Tibial nerve (tissue), 4 donors: ENCODE measurements around the gene TM4SF18. TPM values are rescaled to one million over a fixed set of nuclear protein-coding genes. Genes with fewer than 3 reads are reported as not detected.
"Not testable (repeated sequence)": the region's sequence is repeated elsewhere in the genome, so short reads cannot be mapped to it uniquely, and the experiment has no call there.

Source experiments
- DNase-seq, 2 donors: peaks; one replicate each; pipeline ENCODE4 v3.0.0-alpha.2; 2019; ENCODE audit warnings: low spot score in 2 of 2
- H3K27ac ChIP-seq, 4 donors: fragments of 200-600 bp; sonication (generic) in 3 of 4; one replicate each; pipeline ENCODE4 v1.5.1; 2017 to 2019; ENCODE audit warnings: mild to moderate bottlenecking in 1 of 4
- H3K27me3 ChIP-seq, 2 donors: fragments of 200-600 bp; sonication (generic) in 1 of 2; one replicate each; pipeline versions ENCODE4 v1.5.1 to v1.6.0; 2017 to 2019
- H3K36me3 ChIP-seq, 3 donors: fragments of 200-600 bp; sonication (generic); one replicate each; pipeline ENCODE4 v1.5.1; 2018 to 2019
- H3K4me1 ChIP-seq, 4 donors: fragments of 200-600 bp; sonication (generic) in 3 of 4; one replicate each; pipeline ENCODE4 v1.5.1; 2017 to 2019
- H3K4me3 ChIP-seq, 4 donors: fragments of 200-600 bp; sonication (generic) in 3 of 4; one replicate each; pipeline ENCODE4 v1.5.1; 2017 to 2019; ENCODE audit warnings: mild to moderate bottlenecking in 1 of 4, moderate library complexity in 1 of 4
- H3K9me3 ChIP-seq, 4 donors: fragments of 200-600 bp; sonication (generic) in 3 of 4; one replicate each; pipeline ENCODE4 v1.5.1; 2017 to 2019
- EP300 ChIP-seq, 2 donors: sonication (generic); formaldehyde crosslinking; IDR thresholded peaks; one replicate each; pipeline ENCODE4 v1.6.1; 2017; ENCODE audit warnings: antibody characterized with exemption in 2 of 2, mild to moderate bottlenecking in 1 of 2
- POLR2A ChIP-seq, 2 donors: fragments of 450-650 bp; IDR thresholded peaks; one replicate each; pipeline ENCODE4 v1.6.1; 2017; ENCODE audit warnings: antibody characterized with exemption in 2 of 2, mild to moderate bottlenecking in 2 of 2, moderate library complexity in 2 of 2
- WGBS, 2 donors: methylation state at CpG; one replicate each; pipeline ENCODE4 v1.1.5; 2018; 5-methylcytosine and 5-hydroxymethylcytosine counted together
- total RNA-seq, 4 donors: library from RNA; depleted of rRNA; stranded (reverse); fragments of >200 nt; gene quantifications; one replicate each; pipeline ENCODE4 v1.1.0, GENCODE V29; 2016
- TF ChIP-seq, protein P1 (sequence below), 5 experiments: fragments of 200-600 bp in 3 of 5; fragments of 450-650 bp in 2 of 5; sonication (generic) in 3 of 5; IDR thresholded peaks; one replicate each; pipeline ENCODE4 v1.5.1; 2016 to 2019; ENCODE audit warnings: antibody characterized with exemption in 5 of 5, mild to moderate bottlenecking in 3 of 5, moderate library complexity in 2 of 5

TM4SF18 gene
- total RNA-seq, 4 donors from 2014 or later = 1.5 to 12.7 (median 4.6) TPM

GRCh38 chr3:149342413-149343380 lies 9.3 kb upstream of the TM4SF18 start:
- Histone ChIP-seq H3K4me1 (peaks cover 0 to 20% (median 6%) of the 10 kb centered on the region in 4 donors), H3K27me3 (no peaks in the 10 kb centered on the region), H3K27ac (no peak overlapping the region), H3K9me3 (no peaks in the 10 kb centered on the region), H3K36me3 (no peaks in the 10 kb centered on the region), H3K4me3 (no peak overlapping the region)
- DNase-seq = no peak
- WGBS, 2 donors = 78 to 80% methylated on average over 4 of the region's 4 CpGs
- TF ChIP-seq, protein P1, sequence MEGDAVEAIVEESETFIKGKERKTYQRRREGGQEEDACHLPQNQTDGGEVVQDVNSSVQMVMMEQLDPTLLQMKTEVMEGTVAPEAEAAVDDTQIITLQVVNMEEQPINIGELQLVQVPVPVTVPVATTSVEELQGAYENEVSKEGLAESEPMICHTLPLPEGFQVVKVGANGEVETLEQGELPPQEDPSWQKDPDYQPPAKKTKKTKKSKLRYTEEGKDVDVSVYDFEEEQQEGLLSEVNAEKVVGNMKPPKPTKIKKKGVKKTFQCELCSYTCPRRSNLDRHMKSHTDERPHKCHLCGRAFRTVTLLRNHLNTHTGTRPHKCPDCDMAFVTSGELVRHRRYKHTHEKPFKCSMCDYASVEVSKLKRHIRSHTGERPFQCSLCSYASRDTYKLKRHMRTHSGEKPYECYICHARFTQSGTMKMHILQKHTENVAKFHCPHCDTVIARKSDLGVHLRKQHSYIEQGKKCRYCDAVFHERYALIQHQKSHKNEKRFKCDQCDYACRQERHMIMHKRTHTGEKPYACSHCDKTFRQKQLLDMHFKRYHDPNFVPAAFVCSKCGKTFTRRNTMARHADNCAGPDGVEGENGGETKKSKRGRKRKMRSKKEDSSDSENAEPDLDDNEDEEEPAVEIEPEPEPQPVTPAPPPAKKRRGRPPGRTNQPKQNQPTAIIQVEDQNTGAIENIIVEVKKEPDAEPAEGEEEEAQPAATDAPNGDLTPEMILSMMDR (IDR thresholded peaks at IDR 0.05) = no peak
- no peak for TF ChIP-seq EP300 (IDR thresholded peaks at IDR 0.05)
- TF ChIP-seq POLR2A (IDR thresholded peaks at IDR 0.05) = no peak

GRCh38 chr3:149340310-149340933 lies 7.0 kb upstream of the TM4SF18 start:
- Histone ChIP-seq H3K9me3 (no peaks in the 10 kb centered on the region), H3K4me1 (peaks cover 0 to 32% (median 6%) of the 10 kb centered on the region in 4 donors), H3K36me3 (no peaks in the 10 kb centered on the region), H3K4me3 (no peak overlapping the region), H3K27ac (peak overlapping the region; percentile 28 to 79 (median 66)), H3K27me3 (no peaks in the 10 kb centered on the region)
- TF ChIP-seq, protein P1 (IDR thresholded peaks at IDR 0.05) = no peak
- peak; percentile 2 to 35 for TF ChIP-seq EP300 (IDR thresholded peaks at IDR 0.05)
- TF ChIP-seq POLR2A (IDR thresholded peaks at IDR 0.05) = no peak
- peak in 1 of 2 donors; percentile 32 for DNase-seq
- 22 to 31% methylated on average over 1 of the region's 1 CpG for WGBS, 2 donors

DNA sequence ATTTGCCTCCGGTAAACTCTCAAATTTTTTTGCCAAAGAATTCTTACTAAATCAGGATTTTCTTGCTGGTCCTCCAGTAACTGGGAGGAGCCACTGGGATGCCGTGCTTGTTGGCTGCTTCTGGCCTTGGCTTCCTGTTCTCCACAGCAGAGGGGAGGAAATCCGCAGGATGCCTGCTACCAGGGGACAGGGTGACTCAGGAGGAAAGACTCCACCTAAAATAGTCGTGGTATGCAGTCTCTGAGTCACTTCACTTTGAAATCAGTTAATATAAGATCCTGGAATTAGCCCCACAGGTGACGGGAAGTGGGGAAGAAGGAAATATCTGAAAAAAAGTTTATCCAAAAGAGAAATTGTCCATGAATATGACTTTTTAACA lies 6.5 kb upstream of the TM4SF18 start:
- H3K27me3 ChIP-seq = no peaks in the 10 kb centered on the region
- H3K27ac ChIP-seq = peak overlapping the region; percentile 28 to 80 (median 70)
- TF ChIP-seq EP300 (IDR thresholded peaks at IDR 0.05) = peak; percentile 69 to 85
- TF ChIP-seq POLR2A (IDR thresholded peaks at IDR 0.05) = no peak
- TF ChIP-seq, protein P1 (IDR thresholded peaks at IDR 0.05) = no peak
- no peaks in the 10 kb centered on the region for H3K9me3 ChIP-seq
- peak; percentile 74 to 76 for DNase-seq
- peaks cover 0 to 32% (median 6%) of the 10 kb centered on the region in 4 donors for H3K4me1 ChIP-seq
- WGBS, 2 donors = 25 to 35% methylated on average over 5 of the region's 5 CpGs
- no peaks in the 10 kb centered on the region for H3K36me3 ChIP-seq
- H3K4me3 ChIP-seq = no peak overlapping the region

DNA sequence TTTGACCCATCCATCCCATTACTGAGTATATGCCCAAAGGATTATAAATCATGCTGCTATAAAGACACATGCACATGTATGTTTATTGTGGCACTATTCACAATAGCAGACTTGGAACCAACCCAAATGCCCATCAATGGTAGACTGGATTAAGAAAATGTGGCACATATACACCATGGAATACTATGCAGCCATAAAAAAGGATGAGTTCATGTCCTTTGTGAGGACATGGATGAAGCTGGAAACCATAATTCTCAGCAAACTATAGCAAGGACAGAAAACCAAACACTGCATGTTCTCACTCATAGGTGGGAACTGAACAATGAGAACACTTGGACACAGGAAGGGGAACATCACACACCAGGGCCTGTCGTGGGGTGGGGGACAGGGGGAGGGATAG lies 4.0 kb upstream of the TM4SF18 start:
- not testable (repeated sequence) for H3K9me3 ChIP-seq, H3K36me3 ChIP-seq, H3K27me3 ChIP-seq, H3K4me3 ChIP-seq, DNase-seq
- WGBS, 2 donors = 79 to 85% methylated on average over 1 of the region's 1 CpG
- Histone ChIP-seq H3K27ac (peak overlapping the region in 2 of 4 donors; percentile 49 to 58), H3K4me1 (peaks cover 0 to 53% (median 9%) of the 10 kb centered on the region in 4 donors)

- peak overlapping the region in 2 of 4 donors; percentile 49 to 58 for H3K27ac ChIP-seq
- H3K27me3 ChIP-seq = no peaks in the 10 kb centered on the region
- H3K4me3 ChIP-seq = no peak overlapping the region
- no peak for DNase-seq
- peaks cover 0 to 58% (median 9%) of the 10 kb centered on the region in 4 donors for H3K4me1 ChIP-seq
- no peaks in the 10 kb centered on the region for H3K9me3 ChIP-seq
- no peaks in the 10 kb centered on the region for H3K36me3 ChIP-seq
- TF ChIP-seq POLR2A (IDR thresholded peaks at IDR 0.05) (no peak), EP300 (IDR thresholded peaks at IDR 0.05) (no peak)
- TF ChIP-seq, protein P1 (IDR thresholded peaks at IDR 0.05) = no peak
Measured at GRCh38 chr3:149336925-149337324, 3.5 kb upstream of the TM4SF18 start.
